ENCODE data around the gene KRTAP4-11. TPM values are rescaled to one million over a fixed set of nuclear protein-coding genes. Genes with fewer than 3 reads are reported as not detected.

KRTAP4-11 gene
- total RNA-seq, 1 experiment from 2014 or later: not detected

DNA sequence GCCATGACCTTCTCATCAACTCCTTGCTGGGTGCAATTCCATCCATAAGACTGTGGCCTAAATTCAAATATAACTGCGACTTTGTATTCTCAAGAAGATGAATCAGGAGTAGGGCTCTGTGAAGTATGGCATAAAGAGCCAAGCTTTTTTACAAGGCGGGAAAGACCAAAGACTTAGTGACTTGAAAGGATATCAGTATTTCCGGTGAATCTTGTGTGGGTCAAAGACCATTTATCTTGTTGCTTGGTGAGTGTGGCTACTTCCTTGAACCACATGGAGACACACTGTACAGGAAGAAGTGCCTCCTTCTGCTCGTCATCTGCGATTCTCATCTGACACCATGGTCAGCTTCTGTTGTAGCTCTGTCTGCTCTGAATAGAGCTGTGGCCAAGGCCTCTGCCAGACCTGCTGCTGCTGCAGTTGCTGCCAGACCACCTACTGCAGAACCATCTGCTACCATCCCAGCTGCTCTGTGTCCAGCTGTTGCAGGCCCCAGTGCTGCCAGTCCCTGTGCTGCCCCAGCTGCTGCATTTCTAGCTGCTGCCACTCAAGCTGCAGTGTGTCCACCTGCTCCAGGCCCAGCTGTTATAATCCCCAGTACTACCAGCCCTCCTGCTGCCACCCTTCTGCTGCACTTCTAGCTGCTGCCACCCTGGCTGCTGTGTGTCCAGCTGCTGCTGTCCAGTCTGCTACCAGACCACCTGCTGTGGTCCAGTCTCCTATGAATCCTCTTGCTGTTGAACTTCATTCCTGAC lies 46.4 kb downstream of the KRTAP4-11 start:
- BruUV-seq (replicated peaks): no TSS peak
- Histone ChIP-seq H3K27ac (ENCODE audit: low read depth, low read length, poor library complexity, severe bottlenecking) (no peak overlapping the region), H3K4me3 (ENCODE audit: low read depth, low read length, poor library complexity, severe bottlenecking) (no peak overlapping the region), H3K4me1 (ENCODE audit: insufficient read depth, low read length, poor library complexity, severe bottlenecking) (no peaks in the 10 kb centered on the region), H3K27me3 (replicated peaks; ENCODE audit: insufficient read depth, low read depth, low read length, poor library complexity) (no peaks in the 10 kb centered on the region), H3K36me3 (ENCODE audit: insufficient read depth, low read length, poor library complexity, severe bottlenecking) (no peaks in the 10 kb centered on the region), H3K9me3 (ENCODE audit: low read depth, low read length, poor library complexity, severe bottlenecking) (no peaks in the 10 kb centered on the region)
- CTCF ChIA-PET: no interaction called here
- POLR2A ChIA-PET (ENCODE audit: low non-redundant PET): no interaction called here
- no peak for DNase-seq (ENCODE audit: low spot score)
- intact Hi-C loops (cut with micrococcal nuclease; ENCODE audit: unreplicated experiment): no loop called here
- TF ChIP-seq, protein P1, sequence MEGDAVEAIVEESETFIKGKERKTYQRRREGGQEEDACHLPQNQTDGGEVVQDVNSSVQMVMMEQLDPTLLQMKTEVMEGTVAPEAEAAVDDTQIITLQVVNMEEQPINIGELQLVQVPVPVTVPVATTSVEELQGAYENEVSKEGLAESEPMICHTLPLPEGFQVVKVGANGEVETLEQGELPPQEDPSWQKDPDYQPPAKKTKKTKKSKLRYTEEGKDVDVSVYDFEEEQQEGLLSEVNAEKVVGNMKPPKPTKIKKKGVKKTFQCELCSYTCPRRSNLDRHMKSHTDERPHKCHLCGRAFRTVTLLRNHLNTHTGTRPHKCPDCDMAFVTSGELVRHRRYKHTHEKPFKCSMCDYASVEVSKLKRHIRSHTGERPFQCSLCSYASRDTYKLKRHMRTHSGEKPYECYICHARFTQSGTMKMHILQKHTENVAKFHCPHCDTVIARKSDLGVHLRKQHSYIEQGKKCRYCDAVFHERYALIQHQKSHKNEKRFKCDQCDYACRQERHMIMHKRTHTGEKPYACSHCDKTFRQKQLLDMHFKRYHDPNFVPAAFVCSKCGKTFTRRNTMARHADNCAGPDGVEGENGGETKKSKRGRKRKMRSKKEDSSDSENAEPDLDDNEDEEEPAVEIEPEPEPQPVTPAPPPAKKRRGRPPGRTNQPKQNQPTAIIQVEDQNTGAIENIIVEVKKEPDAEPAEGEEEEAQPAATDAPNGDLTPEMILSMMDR (conservative IDR thresholded peaks at IDR 0.05; ENCODE audit: low read depth, low read length): no peak
- TF ChIP-seq EZH2 (IDR thresholded peaks at IDR 0.05; ENCODE audit: borderline replicate concordance, low read depth, low read length, poor library complexity, severe bottlenecking): no peak

DNA sequence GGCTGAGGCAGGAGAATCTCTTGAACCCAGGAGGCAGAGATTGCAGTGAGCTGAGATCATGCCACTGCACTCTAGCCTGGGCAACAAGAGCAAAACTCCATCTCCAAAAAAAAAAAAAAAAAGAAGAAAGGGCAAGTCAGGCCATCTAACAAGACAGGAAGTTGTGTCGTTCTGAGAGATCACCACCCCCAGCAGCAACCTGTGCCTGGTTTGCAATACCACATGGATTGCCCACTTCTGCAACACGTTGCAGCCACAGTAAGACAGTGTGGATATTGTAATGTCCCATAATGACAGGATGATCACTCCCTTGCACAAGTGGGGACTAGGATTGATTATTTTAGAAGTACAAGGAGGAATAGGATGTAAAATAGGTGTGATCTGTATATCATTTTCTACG lies 49.1 kb downstream of the KRTAP4-11 start:
- Histone ChIP-seq H3K27ac (ENCODE audit: low read depth, low read length, poor library complexity, severe bottlenecking) (no peak overlapping the region), H3K36me3 (ENCODE audit: insufficient read depth, low read length, poor library complexity, severe bottlenecking) (no peaks in the 10 kb centered on the region), H3K27me3 (replicated peaks; ENCODE audit: insufficient read depth, low read depth, low read length, poor library complexity) (no peaks in the 10 kb centered on the region), H3K9me3 (ENCODE audit: low read depth, low read length, poor library complexity, severe bottlenecking) (no peaks in the 10 kb centered on the region), H3K4me3 (ENCODE audit: low read depth, low read length, poor library complexity, severe bottlenecking) (no peak overlapping the region), H3K4me1 (ENCODE audit: insufficient read depth, low read length, poor library complexity, severe bottlenecking) (no peaks in the 10 kb centered on the region)
- DNase-seq (ENCODE audit: low spot score): no peak
- BruUV-seq (replicated peaks): no TSS peak
- TF ChIP-seq EZH2 (IDR thresholded peaks at IDR 0.05; ENCODE audit: borderline replicate concordance, low read depth, low read length, poor library complexity, severe bottlenecking): no peak
- TF ChIP-seq, protein P1 (conservative IDR thresholded peaks at IDR 0.05; ENCODE audit: low read depth, low read length): no peak
- intact Hi-C loops (cut with micrococcal nuclease; ENCODE audit: unreplicated experiment): no loop called here
- CTCF ChIA-PET: no interaction called here
- POLR2A ChIA-PET (ENCODE audit: low non-redundant PET): no interaction called here

DNA sequence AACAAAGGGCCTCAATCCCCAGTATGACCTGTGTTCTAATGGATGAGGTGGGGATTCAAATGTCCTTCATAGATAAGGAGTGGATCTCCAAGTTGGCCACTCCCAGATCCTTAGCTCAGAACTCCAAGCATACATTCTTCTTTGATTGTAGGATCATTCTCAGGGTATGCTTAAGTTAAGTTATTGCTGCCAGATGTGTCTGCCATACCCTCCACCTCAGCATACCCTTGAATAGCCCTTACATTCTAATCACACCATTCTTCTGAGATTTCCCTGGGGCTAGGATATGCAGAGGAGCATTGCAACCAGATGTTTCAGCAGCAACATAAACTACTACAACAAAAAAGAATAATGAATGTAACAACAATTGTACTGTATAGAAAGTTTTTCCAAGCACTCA lies 50.9 kb downstream of the KRTAP4-11 start:
- no TSS peak for BruUV-seq (replicated peaks)
- intact Hi-C loops (cut with micrococcal nuclease; ENCODE audit: unreplicated experiment): no loop called here
- ChIA-PET CTCF (no interaction called here), POLR2A (ENCODE audit: low non-redundant PET) (no interaction called here)
- H3K9me3 ChIP-seq (ENCODE audit: low read depth, low read length, poor library complexity, severe bottlenecking): no peaks in the 10 kb centered on the region
- no peak overlapping the region for H3K27ac ChIP-seq (ENCODE audit: low read depth, low read length, poor library complexity, severe bottlenecking)
- no peaks in the 10 kb centered on the region for H3K27me3 ChIP-seq (replicated peaks; ENCODE audit: insufficient read depth, low read depth, low read length, poor library complexity)
- no peak for DNase-seq (ENCODE audit: low spot score)
- no peaks in the 10 kb centered on the region for H3K4me1 ChIP-seq (ENCODE audit: insufficient read depth, low read length, poor library complexity, severe bottlenecking)
- TF ChIP-seq EZH2 (IDR thresholded peaks at IDR 0.05; ENCODE audit: borderline replicate concordance, low read depth, low read length, poor library complexity, severe bottlenecking): no peak
- TF ChIP-seq, protein P1 (conservative IDR thresholded peaks at IDR 0.05; ENCODE audit: low read depth, low read length): no peak
- H3K36me3 ChIP-seq (ENCODE audit: insufficient read depth, low read length, poor library complexity, severe bottlenecking): no peaks in the 10 kb centered on the region
- no peak overlapping the region for H3K4me3 ChIP-seq (ENCODE audit: low read depth, low read length, poor library complexity, severe bottlenecking)

Other genes starting within 250 kb of the KRTAP4-11 start
- not detected in 2 replicates for gene KRT20, start 233.1 kb downstream of the KRTAP4-11 start, total RNA-seq (2021)
- not detected in 2 replicates for gene KRT23, start 180.7 kb downstream of the KRTAP4-11 start, total RNA-seq (2021)
- gene KRT39, start 151.4 kb downstream of the KRTAP4-11 start, total RNA-seq (2021): not detected in 2 replicates
- gene KRT40, start 134.0 kb downstream of the KRTAP4-11 start, total RNA-seq (2021): 0.98 and 1.1 TPM in 2 replicates
- not detected in 2 replicates for gene KRTAP3-3, start 124.2 kb downstream of the KRTAP4-11 start, total RNA-seq (2021)
- gene KRTAP3-2, start 118.5 kb downstream of the KRTAP4-11 start, total RNA-seq (2021): not detected in 2 replicates
- gene KRTAP3-1, start 109.2 kb downstream of the KRTAP4-11 start, total RNA-seq (2021): not detected in 2 replicates
- not detected in 2 replicates for gene KRTAP1-5, start 91.2 kb downstream of the KRTAP4-11 start, total RNA-seq (2021)
- not detected in 2 replicates for gene KRTAP1-4, start 88.2 kb downstream of the KRTAP4-11 start, total RNA-seq (2021)
- gene KRTAP1-3, start 83.5 kb downstream of the KRTAP4-11 start, total RNA-seq (2021): not detected in 2 replicates
- not detected in 2 replicates for gene KRTAP1-1, start 76.9 kb downstream of the KRTAP4-11 start, total RNA-seq (2021)
- not detected in 2 replicates for gene KRTAP2-1, start 71.1 kb downstream of the KRTAP4-11 start, total RNA-seq (2021)
- not detected in 2 replicates for gene KRTAP2-2, start 63.1 kb downstream of the KRTAP4-11 start, total RNA-seq (2021)
- gene KRTAP2-3, start 58.3 kb downstream of the KRTAP4-11 start, total RNA-seq (2021): not detected in 2 replicates
- not detected in 2 replicates for gene KRTAP2-4, start 52.5 kb downstream of the KRTAP4-11 start, total RNA-seq (2021)
- not detected in 2 replicates for gene KRTAP4-7, start 34.2 kb downstream of the KRTAP4-11 start, total RNA-seq (2021)
- gene KRTAP4-8, start 20.2 kb downstream of the KRTAP4-11 start, total RNA-seq (2021): not detected in 2 replicates
- not detected in 2 replicates for gene KRTAP4-16, start 16.2 kb downstream of the KRTAP4-11 start, total RNA-seq (2021)
- 1.0 and 1.2 TPM in 2 replicates for gene KRTAP4-9, start 13.0 kb downstream of the KRTAP4-11 start, total RNA-seq (2021)
- not detected in 2 replicates for gene KRTAP4-12, start 5.8 kb upstream of the KRTAP4-11 start, total RNA-seq (2021)
- not detected in 2 replicates for gene KRTAP4-6, start 22.2 kb upstream of the KRTAP4-11 start, total RNA-seq (2021)
- not detected in 2 replicates for gene KRTAP4-5, start 31.5 kb upstream of the KRTAP4-11 start, total RNA-seq (2021)
- not detected in 2 replicates for gene KRTAP4-4, start 42.4 kb upstream of the KRTAP4-11 start, total RNA-seq (2021)
- gene KRTAP4-3, start 49.8 kb upstream of the KRTAP4-11 start, total RNA-seq (2021): not detected in 2 replicates
- gene KRTAP4-2, start 59.8 kb upstream of the KRTAP4-11 start, total RNA-seq (2021): not detected in 2 replicates
- not detected in 2 replicates for gene KRTAP4-1, start 66.5 kb upstream of the KRTAP4-11 start, total RNA-seq (2021)
- gene KRTAP9-1, start 71.5 kb upstream of the KRTAP4-11 start, total RNA-seq (2021): not detected in 2 replicates
- gene KRTAP9-2, start 108.3 kb upstream of the KRTAP4-11 start, total RNA-seq (2021): not detected in 2 replicates
- not detected in 2 replicates for gene KRTAP9-3, start 114.1 kb upstream of the KRTAP4-11 start, total RNA-seq (2021)
- gene KRTAP9-8, start 119.6 kb upstream of the KRTAP4-11 start, total RNA-seq (2021): not detected in 2 replicates
- gene KRTAP9-4, start 131.3 kb upstream of the KRTAP4-11 start, total RNA-seq (2021): not detected in 2 replicates
- not detected in 2 replicates for gene KRTAP9-9, start 137.0 kb upstream of the KRTAP4-11 start, total RNA-seq (2021)
- gene KRTAP9-6, start 147.0 kb upstream of the KRTAP4-11 start, total RNA-seq (2021): not detected in 2 replicates
- gene KRTAP9-7, start 157.3 kb upstream of the KRTAP4-11 start, total RNA-seq (2021): not detected in 2 replicates
- gene KRTAP29-1, start 184.5 kb upstream of the KRTAP4-11 start, total RNA-seq (2021): not detected in 2 replicates
- not detected in 2 replicates for gene KRTAP16-1, start 190.9 kb upstream of the KRTAP4-11 start, total RNA-seq (2021)
- not detected in 2 replicates for gene KRTAP17-1, start 197.3 kb upstream of the KRTAP4-11 start, total RNA-seq (2021)
- not detected in 2 replicates for gene KRT33A, start 232.5 kb upstream of the KRTAP4-11 start, total RNA-seq (2021)